SK-N-SH (cell line): Measurements from ENCODE around the gene ASCC3. TPM values are rescaled to one million over a fixed set of nuclear protein-coding genes. Genes with fewer than 3 reads are reported as not detected.

Experiments
- CTCF ChIA-PET: fragments of 300-600, 350-600 bp; formaldehyde crosslinking; extraction: SDS; loops from one replicate; lab custom pipeline; 2021; lab: Yijun Ruan, JAX
- POLR2A ChIA-PET: fragments of 350-600 bp; sonication (Branson Sonifier 250); formaldehyde crosslinking; extraction: SDS; loops from one replicate; lab custom pipeline; 2020; ENCODE audit warnings: antibody characterized with exemption, inconsistent platforms; lab: Yijun Ruan, JAX
- DNase-seq: peaks from one replicate; pipeline ENCODE4 v3.0.0; 2012
- H2AFZ ChIP-seq: fragments of 200-600 bp; sonication (generic); 2 replicates; pipeline ENCODE4 v1.8.1; 2016; ENCODE audit warnings: antibody characterized with exemption, mild to moderate bottlenecking, low read depth
- H3F3A ChIP-seq: fragments of 200-600 bp; sonication (generic); replicated peaks from 2 replicates; pipeline ENCODE3; 2016; ENCODE audit warnings: antibody characterized with exemption, mild to moderate bottlenecking; ENCODE audit not compliant: insufficient read depth
- H3K27ac ChIP-seq, 2 experiments: fragments of 200-500 bp in 1 of 2; fragments of 200-600 bp in 1 of 2; sonication (Bioruptor generic) in 1 of 2; sonication (generic), shearing (Covaris generic) in 1 of 2; 2 replicates each; pipeline versions ENCODE4 v1.5.1 to v1.6.1; 2014 to 2016; ENCODE audit warnings: low read depth in 2 of 2, inconsistent platforms in 1 of 2, low read length in 1 of 2, mild to moderate bottlenecking in 1 of 2, mixed read lengths in 1 of 2
- H3K27me3 ChIP-seq: fragments of 200-600 bp; sonication (generic), shearing (Covaris generic); 2 replicates; pipeline ENCODE4 v1.6.1; 2016; ENCODE audit warnings: mixed run types; ENCODE audit not compliant: insufficient read depth
- H3K36me3 ChIP-seq, 2 experiments: fragments of 200-500 bp in 1 of 2; fragments of 200-600 bp in 1 of 2; sonication (Bioruptor generic) in 1 of 2; sonication (generic) in 1 of 2; replicated peaks in 1 of 2; 2 replicates each; pipeline versions ENCODE3 to v1.5.1; 2014 to 2016; ENCODE audit warnings: low read length in 1 of 2, mild to moderate bottlenecking in 1 of 2; ENCODE audit not compliant: insufficient read depth in 2 of 2, control insufficient read depth in 1 of 2
- H3K4me1 ChIP-seq, 2 experiments: fragments of 200-500 bp in 1 of 2; fragments of 200-600 bp in 1 of 2; sonication (Bioruptor generic) in 1 of 2; sonication (generic), shearing (Covaris generic) in 1 of 2; 2 replicates each; pipeline versions ENCODE4 v1.5.1 to v1.6.1; 2014 to 2016; ENCODE audit warnings: low read depth in 1 of 2, low read length in 1 of 2, mixed run types in 1 of 2; ENCODE audit not compliant: insufficient read depth in 2 of 2, control insufficient read depth in 1 of 2
- H3K4me2 ChIP-seq: fragments of 200-600 bp; sonication (generic), shearing (Covaris generic); 2 replicates; pipeline ENCODE4 v1.6.1; 2017; ENCODE audit warnings: mixed run types
- H3K4me3 ChIP-seq, 2 experiments: fragments of 200-500 bp in 1 of 2; fragments of 200-600 bp in 1 of 2; sonication (Bioruptor generic) in 1 of 2; sonication (generic), shearing (Covaris generic) in 1 of 2; 2 replicates each; pipeline versions ENCODE4 v1.5.1 to v1.8.1; 2014 to 2016; ENCODE audit warnings: low read depth in 2 of 2, inconsistent platforms in 1 of 2, low read length in 1 of 2, mild to moderate bottlenecking in 1 of 2, mixed read lengths in 1 of 2, moderate library complexity in 1 of 2
- H3K79me2 ChIP-seq: fragments of 200-600 bp; sonication (generic); 2 replicates; pipeline ENCODE4 v1.8.1; 2017; ENCODE audit warnings: mild to moderate bottlenecking; ENCODE audit not compliant: insufficient read depth
- H3K9ac ChIP-seq: fragments of 200-600 bp; sonication (generic); 2 replicates; pipeline ENCODE4 v1.6.1; 2017; ENCODE audit warnings: mixed run types
- H3K9me2 ChIP-seq: fragments of 200-600 bp; sonication (generic); 2 replicates; pipeline ENCODE4 v1.6.1; 2017; ENCODE audit warnings: mixed run types
- H3K9me3 ChIP-seq: fragments of 200-600 bp; sonication (generic); 2 replicates; pipeline ENCODE4 v1.6.1; 2017; ENCODE audit warnings: mixed run types, mild to moderate bottlenecking, moderate library complexity
- H4K20me1 ChIP-seq: fragments of 200-600 bp; sonication (generic); 2 replicates; pipeline ENCODE4 v1.6.1; 2017; ENCODE audit warnings: mild to moderate bottlenecking, mixed run types; ENCODE audit not compliant: insufficient read depth
- CHD2 ChIP-seq: fragments of 150-350 bp; IDR thresholded peaks from 2 replicates; pipeline ENCODE4 v1.6.1; 2018; ENCODE audit warnings: low read length; ENCODE audit not compliant: partially characterized antibody
- EP300 ChIP-seq, 2 experiments: IDR thresholded peaks; 2 replicates each; pipeline versions ENCODE4 v1.4.0 to v1.6.1; 2012; ENCODE audit warnings: borderline replicate concordance in 1 of 2, low read depth in 1 of 2, low read length in 1 of 2
- FOSL2 ChIP-seq: IDR thresholded peaks from 2 replicates; pipeline ENCODE4 v1.4.0; 2012; ENCODE audit warnings: low read depth, mild to moderate bottlenecking, moderate library complexity, borderline replicate concordance
- FOXJ3 ChIP-seq: sonication (generic); formaldehyde crosslinking; IDR thresholded peaks from 2 replicates; pipeline ENCODE4 v1.5.1; 2020; ENCODE audit warnings: mild to moderate bottlenecking, missing genetic modification reagents
- GABPA ChIP-seq: IDR thresholded peaks from 2 replicates; pipeline ENCODE4 v1.4.0; 2012; ENCODE audit warnings: low read depth, mild to moderate bottlenecking
- JUND ChIP-seq: IDR thresholded peaks from 2 replicates; pipeline ENCODE4 v1.4.0; 2012
- MXI1 ChIP-seq: IDR thresholded peaks from 2 replicates; pipeline ENCODE4 v1.6.1; 2012; ENCODE audit warnings: mild to moderate bottlenecking, low read depth, low read length, improper control_type of control experiment
- POLR2AphosphoS5 ChIP-seq: IDR thresholded peaks from 2 replicates; pipeline ENCODE4 v1.6.1; 2012; ENCODE audit warnings: low read depth, low read length
- SIN3A ChIP-seq: IDR thresholded peaks from 2 replicates; pipeline ENCODE4 v1.6.1; 2012; ENCODE audit warnings: low read depth, mild to moderate bottlenecking, low read length, moderate library complexity, borderline replicate concordance
- TAF1 ChIP-seq: IDR thresholded peaks from 2 replicates; pipeline ENCODE4 v1.6.1; 2012; ENCODE audit warnings: low read depth, mild to moderate bottlenecking, low read length, moderate library complexity, borderline replicate concordance
- YY1 ChIP-seq: IDR thresholded peaks from 2 replicates; pipeline ENCODE4 v1.4.0; 2012; ENCODE audit warnings: low read depth, mild to moderate bottlenecking
- WGBS: methylation state at CpG from one replicate; pipeline ENCODE4 v1.1.6; 2017; ENCODE audit warnings: low lambda C conversion rate; 5-methylcytosine and 5-hydroxymethylcytosine counted together
- polyA plus RNA-seq, 3 experiments: library from polyadenylated mRNA; depleted of rRNA; stranded (reverse); fragments of >200 nt; gene quantifications; 2 replicates each; pipeline ENCODE4 v1.2.3, GENCODE V29; 2012
- TF ChIP-seq, protein P1 (sequence below): IDR thresholded peaks from 2 replicates; pipeline ENCODE4 v1.4.0; 2012; ENCODE audit warnings: low read depth
- TF ChIP-seq, protein P2 (sequence below): IDR thresholded peaks from 2 replicates; pipeline ENCODE4 v1.6.1; 2012; ENCODE audit warnings: mild to moderate bottlenecking, low read depth, low read length, moderate library complexity
- TF ChIP-seq, protein P3 (sequence below): IDR thresholded peaks from 2 replicates; pipeline ENCODE4 v1.4.0; 2012; ENCODE audit warnings: low read depth, borderline replicate concordance

Gene ASCC3
- polyA plus RNA-seq, 1 of the 3 experiments (the other 2 are of a cell fraction): 17.9 TPM

DNA sequence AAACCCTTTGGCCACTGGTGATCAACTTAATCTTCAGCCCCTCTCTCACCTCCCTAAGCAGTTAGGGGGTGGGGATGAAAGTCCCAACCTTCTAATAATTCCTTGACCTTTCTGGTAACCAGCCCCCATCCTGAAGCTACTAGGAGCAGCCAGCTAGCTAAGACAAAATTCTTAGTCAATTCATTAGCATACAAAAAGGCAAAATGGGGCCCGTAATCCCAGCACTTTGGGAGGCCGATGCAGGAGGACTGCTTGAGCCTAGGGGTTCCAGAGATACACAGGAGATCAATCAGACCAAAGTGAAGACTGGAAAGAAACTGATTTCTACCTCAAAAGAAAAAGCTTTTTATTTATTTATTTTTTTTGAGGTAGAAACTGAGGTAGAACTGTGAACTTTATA, 1.8 kb downstream of the ASCC3 start:
- Histone ChIP-seq H3K9me3 (no peaks in the 10 kb centered on the region), H3K27ac (no peak overlapping the region), H3F3A (no peaks in the 10 kb centered on the region), H3K4me2 (peak overlapping the region; percentile 74), H3K36me3 (peaks cover 0 to 4% of the 10 kb centered on the region in 2 experiments), H3K9ac (no peak overlapping the region), H3K4me1 (peaks cover 6 to 13% of the 10 kb centered on the region in 2 experiments; a peak in 3 of 4 replicates), H3K4me3 (peak overlapping the region; percentile 97 to 99; a peak in 3 of 4 replicates), H4K20me1 (peaks cover 38% of the 10 kb centered on the region), H3K9me2 (no peaks in the 10 kb centered on the region), H2AFZ (no peak overlapping the region), H3K79me2 (peaks cover 68% of the 10 kb centered on the region), H3K27me3 (no peaks in the 10 kb centered on the region)
- CTCF ChIA-PET: interaction anchor here (0.8 to 1.8 kb wide), 2 partner anchors 10 to 48 kb away, joined by 3 to 5 read pairs; no protein-coding TSS in a partner anchor
- POLR2A ChIA-PET: no interaction called here
- DNase-seq: no peak
- TF ChIP-seq GABPA (no peak), FOXJ3 (CRISPR knock-in tag) (no peak), SIN3A (no peak), MXI1 (no peak), YY1 (no peak), EP300 (IDR thresholded peaks at IDR 0.05; ENCODE audit: borderline replicate concordance in 1 of 2, low read depth in 1 of 2, low read length in 1 of 2) (no peak), TAF1 (no peak), JUND (no peak), CHD2 (no peak), FOSL2 (no peak)
- TF ChIP-seq, protein P1, sequence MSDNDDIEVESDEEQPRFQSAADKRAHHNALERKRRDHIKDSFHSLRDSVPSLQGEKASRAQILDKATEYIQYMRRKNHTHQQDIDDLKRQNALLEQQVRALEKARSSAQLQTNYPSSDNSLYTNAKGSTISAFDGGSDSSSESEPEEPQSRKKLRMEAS: no peak
- TF ChIP-seq, all 33 proteins: peak for 0
- WGBS: 95% methylated on average over 2 of the region's 2 CpGs

DNA sequence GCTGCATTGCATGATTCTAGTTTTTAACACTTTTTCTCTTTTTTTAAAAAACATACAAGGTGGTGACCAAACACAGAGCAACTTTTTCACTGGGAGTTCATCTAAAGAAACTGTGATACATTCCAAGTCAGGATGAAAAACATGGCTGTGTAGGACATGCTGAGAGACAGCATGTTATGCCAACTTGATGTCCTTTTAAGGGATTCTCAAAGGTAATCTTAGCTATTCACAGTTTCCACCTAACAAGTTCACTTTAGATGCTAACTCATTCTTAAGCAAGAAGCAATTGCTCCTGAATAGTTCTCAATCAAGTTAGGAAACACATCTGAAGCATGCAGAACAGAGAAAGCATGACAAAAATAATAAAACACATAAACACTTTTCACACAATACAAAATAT, 3.3 kb downstream of the ASCC3 start:
- 0 out of 2 replicates have a peak overlapping the region, but pooled peaks have one; percentile 74 for H3K4me2 ChIP-seq
- H3K9me2 ChIP-seq: no peaks in the 10 kb centered on the region
- no peaks in the 10 kb centered on the region for H3K27me3 ChIP-seq
- peaks cover 6 to 13% of the 10 kb centered on the region in 2 experiments; a peak in 3 of 4 replicates for H3K4me1 ChIP-seq
- ChIA-PET POLR2A (no interaction called here), CTCF (no interaction called here)
- no peaks in the 10 kb centered on the region for H3F3A ChIP-seq
- TF ChIP-seq, protein P2, sequence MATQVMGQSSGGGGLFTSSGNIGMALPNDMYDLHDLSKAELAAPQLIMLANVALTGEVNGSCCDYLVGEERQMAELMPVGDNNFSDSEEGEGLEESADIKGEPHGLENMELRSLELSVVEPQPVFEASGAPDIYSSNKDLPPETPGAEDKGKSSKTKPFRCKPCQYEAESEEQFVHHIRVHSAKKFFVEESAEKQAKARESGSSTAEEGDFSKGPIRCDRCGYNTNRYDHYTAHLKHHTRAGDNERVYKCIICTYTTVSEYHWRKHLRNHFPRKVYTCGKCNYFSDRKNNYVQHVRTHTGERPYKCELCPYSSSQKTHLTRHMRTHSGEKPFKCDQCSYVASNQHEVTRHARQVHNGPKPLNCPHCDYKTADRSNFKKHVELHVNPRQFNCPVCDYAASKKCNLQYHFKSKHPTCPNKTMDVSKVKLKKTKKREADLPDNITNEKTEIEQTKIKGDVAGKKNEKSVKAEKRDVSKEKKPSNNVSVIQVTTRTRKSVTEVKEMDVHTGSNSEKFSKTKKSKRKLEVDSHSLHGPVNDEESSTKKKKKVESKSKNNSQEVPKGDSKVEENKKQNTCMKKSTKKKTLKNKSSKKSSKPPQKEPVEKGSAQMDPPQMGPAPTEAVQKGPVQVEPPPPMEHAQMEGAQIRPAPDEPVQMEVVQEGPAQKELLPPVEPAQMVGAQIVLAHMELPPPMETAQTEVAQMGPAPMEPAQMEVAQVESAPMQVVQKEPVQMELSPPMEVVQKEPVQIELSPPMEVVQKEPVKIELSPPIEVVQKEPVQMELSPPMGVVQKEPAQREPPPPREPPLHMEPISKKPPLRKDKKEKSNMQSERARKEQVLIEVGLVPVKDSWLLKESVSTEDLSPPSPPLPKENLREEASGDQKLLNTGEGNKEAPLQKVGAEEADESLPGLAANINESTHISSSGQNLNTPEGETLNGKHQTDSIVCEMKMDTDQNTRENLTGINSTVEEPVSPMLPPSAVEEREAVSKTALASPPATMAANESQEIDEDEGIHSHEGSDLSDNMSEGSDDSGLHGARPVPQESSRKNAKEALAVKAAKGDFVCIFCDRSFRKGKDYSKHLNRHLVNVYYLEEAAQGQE: no peak
- TF ChIP-seq MXI1: no peak
- TF ChIP-seq, protein P3, sequence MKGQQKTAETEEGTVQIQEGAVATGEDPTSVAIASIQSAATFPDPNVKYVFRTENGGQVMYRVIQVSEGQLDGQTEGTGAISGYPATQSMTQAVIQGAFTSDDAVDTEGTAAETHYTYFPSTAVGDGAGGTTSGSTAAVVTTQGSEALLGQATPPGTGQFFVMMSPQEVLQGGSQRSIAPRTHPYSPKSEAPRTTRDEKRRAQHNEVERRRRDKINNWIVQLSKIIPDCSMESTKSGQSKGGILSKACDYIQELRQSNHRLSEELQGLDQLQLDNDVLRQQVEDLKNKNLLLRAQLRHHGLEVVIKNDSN: no peak
- no peak for TF ChIP-seq POLR2AphosphoS5
- no peak overlapping the region for H2AFZ ChIP-seq
- H3K79me2 ChIP-seq: peaks cover 82% of the 10 kb centered on the region
- H3K9ac ChIP-seq: no peak overlapping the region
- no peak for DNase-seq
- H3K4me3 ChIP-seq: no peak overlapping the region
- H3K36me3 ChIP-seq: peaks cover 0 to 8% of the 10 kb centered on the region in 2 experiments
- H4K20me1 ChIP-seq: peaks cover 41% of the 10 kb centered on the region
- H3K9me3 ChIP-seq: no peaks in the 10 kb centered on the region
- no peak overlapping the region for H3K27ac ChIP-seq
